Gastroesophageal sphincter (tissue), 4 donors: ENCODE results near the gene ZNF793. TPM values are rescaled to one million over a fixed set of nuclear protein-coding genes. Genes with fewer than 3 reads are reported as not detected.

ENCODE experiments used
- ATAC-seq: fragments of 150-250 bp; one replicate; pipeline ENCODE4 v1.9.1; 2016; ENCODE audit warnings: mild to moderate bottlenecking, moderate library complexity
- H3K27ac ChIP-seq, 4 donors: fragments of 200-600 bp; sonication (generic) in 3 of 4; 1 replicate in 3 of 4; 2 replicates in 1 of 4; pipeline ENCODE4 v1.5.1; 2016 to 2019
- H3K27me3 ChIP-seq: fragments of 200-600 bp; sonication (generic); one replicate; pipeline ENCODE4 v1.5.1; 2019
- H3K36me3 ChIP-seq, 2 donors: fragments of 200-600 bp; sonication (generic); one replicate each; pipeline ENCODE4 v1.5.1; 2019; ENCODE audit warnings: control low read depth in 1 of 2
- H3K4me1 ChIP-seq, 3 donors: fragments of 200-600 bp; sonication (generic); 1 replicate in 2 of 3; 2 replicates in 1 of 3; pipeline ENCODE4 v1.5.1; 2016 to 2019; ENCODE audit warnings: control low read depth in 2 of 3
- H3K4me3 ChIP-seq, 2 donors: fragments of 200-600 bp; sonication (generic); one replicate each; pipeline ENCODE4 v1.5.1; 2019; ENCODE audit warnings: mild to moderate bottlenecking in 1 of 2, moderate library complexity in 1 of 2
- H3K9me3 ChIP-seq, 3 donors: fragments of 200-600 bp; sonication (generic); one replicate each; pipeline ENCODE4 v1.5.1; 2017 to 2019; ENCODE audit warnings: control low read depth in 2 of 3
- CTCF ChIP-seq, 4 experiments: fragments of 200-600 bp in 2 of 4; fragments of 450-650 bp in 2 of 4; sonication (generic) in 1 of 4; IDR thresholded peaks; one replicate each; pipeline ENCODE4 v1.5.1; 2017 to 2019; ENCODE audit warnings: antibody characterized with exemption in 4 of 4, mild to moderate bottlenecking in 2 of 4, moderate library complexity in 2 of 4
- EP300 ChIP-seq: sonication (generic); formaldehyde crosslinking; IDR thresholded peaks from one replicate; pipeline ENCODE4 v1.6.1; 2017; ENCODE audit warnings: antibody characterized with exemption, mild to moderate bottlenecking
- POLR2A ChIP-seq, 2 donors: fragments of 450-650 bp; IDR thresholded peaks; one replicate each; pipeline ENCODE4 v1.6.1; 2017; ENCODE audit warnings: antibody characterized with exemption in 2 of 2, mild to moderate bottlenecking in 2 of 2, moderate library complexity in 1 of 2
- POLR2AphosphoS5 ChIP-seq: sonication (generic); formaldehyde crosslinking; IDR thresholded peaks from one replicate; pipeline ENCODE4 v1.6.1; 2017; ENCODE audit warnings: antibody characterized with exemption
- WGBS, 2 donors: methylation state at CpG; one replicate each; pipeline ENCODE4 v1.1.5; 2018; ENCODE audit warnings: low coverage in 1 of 2; 5-methylcytosine and 5-hydroxymethylcytosine counted together
- total RNA-seq, 4 donors: library from RNA; depleted of rRNA; stranded (reverse); fragments of >200 nt; gene quantifications; one replicate each; pipeline ENCODE4 v1.1.0, GENCODE V29; 2016

Gene ZNF793
- total RNA-seq = 1 to 10 TPM; 2.3 to 8.1 (median 6.3) TPM

GRCh38 chr19:37506387-37507166, at the start of gene ZNF793:
TSS of gene ZNF793 (plus strand) at chr19:37506939. CDS start at chr19:37523440, 16,501 bp downstream.
- Histone ChIP-seq H3K4me1 (peaks cover 0 to 22% (median 4%) of the 10 kb centered on the region in 3 donors), H3K27ac (peak within 1 kb of the TSS; percentile 79 to 90 (median 90)), H3K9me3 (peaks cover 0 to 6% (median 0%) of the 10 kb centered on the region in 3 donors), H3K27me3 (no peaks in the 10 kb centered on the region), H3K36me3 (peaks cover 0 to 29% of the 10 kb centered on the region in 2 donors), H3K4me3 (peak within 1 kb of the TSS; percentile 65 to 72)
- 0% methylated on average over 21 to 25 of the region's 40 CpGs for WGBS, 2 donors
- peak; percentile 84 for TF ChIP-seq POLR2AphosphoS5
- TF ChIP-seq EP300 = no peak
- peak in 1 of 4 experiments; percentile 7 for TF ChIP-seq CTCF (IDR thresholded peaks at IDR 0.05)
- peak in 1 of 2 donors; percentile 18 for TF ChIP-seq POLR2A (IDR thresholded peaks at IDR 0.05)
- ATAC-seq = peak; percentile 91

- TF ChIP-seq EP300 (no peak), CTCF (IDR thresholded peaks at IDR 0.05) (no peak), POLR2AphosphoS5 (no peak), POLR2A (IDR thresholded peaks at IDR 0.05) (no peak)
These were observed 40.4 kb upstream of the ZNF793 start for GRCh38 chr19:37466277-37466797.

GRCh38 chr19:37466798-37467607, 39.7 kb upstream of the ZNF793 start, which contains the start of gene ZNF569:
TSS of gene ZNF569 (minus strand) at chr19:37467444. CDS start at chr19:37444921, 22,523 bp downstream.
- Histone ChIP-seq H3K4me3 (peak within 1 kb of the TSS; percentile 83 to 91), H3K9me3 (peaks cover 0 to 12% (median 0%) of the 10 kb centered on the region in 3 donors), H3K27me3 (no peaks in the 10 kb centered on the region), H3K4me1 (peaks cover 0 to 39% (median 9%) of the 10 kb centered on the region in 3 donors), H3K36me3 (peaks cover 0 to 43% of the 10 kb centered on the region in 2 donors), H3K27ac (peak within 1 kb of the TSS; percentile 76 to 98 (median 94))
- WGBS, 2 donors = 0% methylated on average over 7 of the region's 62 CpGs
- ATAC-seq = peak; percentile 88
- TF ChIP-seq POLR2AphosphoS5 (peak; percentile 60), EP300 (no peak), CTCF (IDR thresholded peaks at IDR 0.05) (peak in 1 of 4 experiments; percentile 36), POLR2A (IDR thresholded peaks at IDR 0.05) (peak in 1 of 2 donors; percentile 41)

More at GRCh38 chr19:37466277-37466797, 40.4 kb upstream of the ZNF793 start:
- peak overlapping the region; percentile 76 to 98 (median 94) for H3K27ac ChIP-seq
- no peaks in the 10 kb centered on the region for H3K27me3 ChIP-seq
- 27 to 33% methylated on average over 21 to 25 of the region's 25 CpGs for WGBS, 2 donors
- H3K4me3 ChIP-seq = peak overlapping the region; percentile 83 to 91
- no peak for ATAC-seq
- H3K9me3 ChIP-seq = peaks cover 0 to 19% (median 0%) of the 10 kb centered on the region in 3 donors
- H3K4me1 ChIP-seq = peaks cover 0 to 39% (median 9%) of the 10 kb centered on the region in 3 donors
- peaks cover 0 to 43% of the 10 kb centered on the region in 2 donors for H3K36me3 ChIP-seq

GRCh38 chr19:37467608-37468090, 39.1 kb upstream of the ZNF793 start:
- Histone ChIP-seq H3K9me3 (peaks cover 0 to 6% (median 0%) of the 10 kb centered on the region in 3 donors), H3K36me3 (peaks cover 0 to 37% of the 10 kb centered on the region in 2 donors), H3K27me3 (no peaks in the 10 kb centered on the region), H3K4me1 (peaks cover 0 to 39% (median 9%) of the 10 kb centered on the region in 3 donors), H3K27ac (peak overlapping the region in 3 of 4 donors; percentile 93 to 98 (median 95)), H3K4me3 (peak overlapping the region; percentile 83 to 91)
- ATAC-seq = no peak
- TF ChIP-seq EP300 (no peak), POLR2A (IDR thresholded peaks at IDR 0.05) (no peak), POLR2AphosphoS5 (no peak), CTCF (IDR thresholded peaks at IDR 0.05) (no peak)
- WGBS, 2 donors = 20 to 48% methylated on average over 7 to 9 of the region's 18 CpGs
